Measurements from ENCODE around the gene VAV1.

VAV1 gene

GRCh38 chr19:6832412-6832811, 59.9 kb downstream of the VAV1 start:
- no peak for DNase-seq (ENCODE audit: low read depth)
- TF ChIP-seq CTCF (conservative IDR thresholded peaks at IDR 0.05; ENCODE audit: low read depth, low read length) = no peak
- no peak overlapping the region for H3K4me3 ChIP-seq (ENCODE audit: low read length)

DNA sequence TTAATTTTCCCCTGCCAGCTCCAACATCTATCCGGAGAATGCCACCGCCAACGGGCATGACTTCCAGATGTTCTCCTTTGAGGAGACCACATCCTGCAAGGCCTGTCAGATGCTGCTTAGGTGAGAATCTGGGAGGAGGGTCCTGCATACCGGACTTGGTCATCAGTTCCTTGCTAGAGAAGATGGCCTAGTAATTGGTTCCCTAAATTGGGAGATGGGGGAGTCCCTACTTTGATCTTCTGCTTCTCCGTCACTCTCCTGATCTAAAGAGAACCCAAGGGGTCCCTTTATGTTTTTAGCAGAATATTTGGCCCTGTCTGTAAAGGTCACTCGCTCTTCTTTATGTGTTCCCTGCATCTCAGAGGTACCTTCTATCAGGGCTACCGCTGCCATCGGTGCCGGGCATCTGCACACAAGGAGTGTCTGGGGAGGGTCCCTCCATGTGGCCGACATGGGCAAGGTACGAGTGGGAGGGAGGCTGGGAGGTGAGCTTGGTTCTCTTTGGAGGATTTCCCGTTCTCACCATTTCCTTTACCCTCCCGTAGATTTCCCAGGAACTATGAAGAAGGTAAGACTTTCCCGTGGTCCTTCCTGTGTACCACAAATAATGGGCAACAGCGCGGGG, 60.8 kb downstream of the VAV1 start:
- no peak overlapping the region for H3K4me3 ChIP-seq (ENCODE audit: low read length)
- TF ChIP-seq CTCF (conservative IDR thresholded peaks at IDR 0.05; ENCODE audit: low read depth, low read length) = no peak
- no peak for DNase-seq (ENCODE audit: low read depth)

DNA sequence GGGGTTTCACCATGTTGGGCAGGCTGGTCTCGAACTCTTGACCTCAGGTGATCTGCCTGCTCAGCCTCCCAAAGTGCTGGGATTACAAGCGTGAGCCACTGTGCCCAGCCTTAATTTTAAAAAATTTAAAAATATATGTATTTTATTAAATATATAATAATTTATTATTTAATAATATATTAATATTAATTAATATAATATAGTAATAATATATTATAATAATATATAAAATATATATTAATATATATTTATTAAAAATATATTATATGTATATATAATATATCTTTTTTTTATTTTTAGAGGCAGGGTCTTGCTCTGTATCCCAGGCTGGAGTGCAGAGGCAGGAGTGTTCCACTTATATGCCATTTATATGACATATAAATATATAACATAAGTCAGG, 61.9 kb downstream of the VAV1 start:
- H3K4me3 ChIP-seq (ENCODE audit: low read length) = no peak overlapping the region
- DNase-seq (ENCODE audit: low read depth) = no peak

GRCh38 chr19:6835501-6835900, 63.0 kb downstream of the VAV1 start:
- no peak for TF ChIP-seq CTCF (conservative IDR thresholded peaks at IDR 0.05; ENCODE audit: low read depth, low read length)
- H3K4me3 ChIP-seq (ENCODE audit: low read length) = no peak overlapping the region
- DNase-seq (ENCODE audit: low read depth) = no peak

More for the DNA sequence above, 61.9 kb downstream of the VAV1 start:
- TF ChIP-seq CTCF (conservative IDR thresholded peaks at IDR 0.05; ENCODE audit: low read depth, low read length) = no peak

- TF ChIP-seq CTCF (conservative IDR thresholded peaks at IDR 0.05; ENCODE audit: low read depth, low read length) = no peak
- no peak overlapping the region for H3K4me3 ChIP-seq (ENCODE audit: low read length)
- no peak for DNase-seq (ENCODE audit: low read depth)
Observed at GRCh38 chr19:6837525-6837924, 65.0 kb downstream of the VAV1 start.

GRCh38 chr19:6838062-6838655, 65.7 kb downstream of the VAV1 start:
- TF ChIP-seq CTCF (conservative IDR thresholded peaks at IDR 0.05; ENCODE audit: low read depth, low read length) = no peak
- no peak for DNase-seq (ENCODE audit: low read depth)

More at GRCh38 chr19:6838062-6838655, 65.7 kb downstream of the VAV1 start:
- no peak overlapping the region for H3K4me3 ChIP-seq (ENCODE audit: low read length)
